Glomerular visceral epithelial cell (primary cell): ENCODE measurements around the gene ZYG11A.
A peak's percentile ranks its signal among the peaks of the same experiment; 100 is the strongest.

Experiments used
- DNase-seq: peaks from one replicate; pipeline ENCODE4 v3.0.0-alpha.2; 2016; ENCODE audit errors: extremely low spot score

ZYG11A gene

GRCh38 chr1:52917581-52917980, 75.0 kb downstream of the ZYG11A start:
- DNase-seq = no peak

GRCh38 chr1:52918201-52918600, 75.6 kb downstream of the ZYG11A start:
- no peak for DNase-seq

GRCh38 chr1:52919051-52919722, 76.6 kb downstream of the ZYG11A start:
- DNase-seq = no peak

GRCh38 chr1:52919723-52920483, 77.3 kb downstream of the ZYG11A start:
- no peak for DNase-seq

GRCh38 chr1:52920791-52921291, 78.3 kb downstream of the ZYG11A start:
- peak; percentile 32 for DNase-seq

GRCh38 chr1:52925571-52926005, 83.0 kb downstream of the ZYG11A start:
- peak; percentile 35 for DNase-seq

- DNase-seq = no peak
These were observed 84.3 kb downstream of the ZYG11A start for GRCh38 chr1:52926864-52927211.

- peak; percentile 78 for DNase-seq
These were observed 84.9 kb downstream of the ZYG11A start, which contains the start of gene SCP2 for GRCh38 chr1:52927212-52928014. Gene SCP2 (plus strand): TSS chr1:52927276. CDS start chr1:52927397, 121 bp downstream.

- no peak for DNase-seq
These were observed 85.5 kb downstream of the ZYG11A start for GRCh38 chr1:52928015-52928404.

GRCh38 chr1:52929019-52929418, 86.5 kb downstream of the ZYG11A start:
- no peak for DNase-seq

GRCh38 chr1:52937433-52938182, 95.0 kb downstream of the ZYG11A start:
- no peak for DNase-seq

- DNase-seq = no peak
These were observed 95.6 kb downstream of the ZYG11A start for GRCh38 chr1:52938183-52938451.

- DNase-seq = no peak
These were observed 101.4 kb downstream of the ZYG11A start for GRCh38 chr1:52943876-52944416.

- DNase-seq = no peak
These were observed 102.0 kb downstream of the ZYG11A start for GRCh38 chr1:52944566-52944965.
